Heart left ventricle (tissue), 16 donors: ENCODE measurements around the gene FAM83C. TPM values are rescaled to one million over a fixed set of nuclear protein-coding genes. Genes with fewer than 3 reads are reported as not detected.

Experiments used
- ATAC-seq, 4 donors: fragments of 200-7000 bp; cut with Tn5 transposase; one replicate each; pipeline ENCODE4 v1.9.1; 2020 to 2022; ENCODE audit warnings: moderate library complexity in 4 of 4, mild to moderate bottlenecking in 3 of 4, moderate number of reproducible peaks in 1 of 4
- DNase-seq, 5 donors: peaks; one replicate each; pipeline ENCODE4 v3.0.0-alpha.2; 2020
- H3K27ac ChIP-seq, 12 donors: fragments of 200-600 bp; sonication (generic) in 4 of 12; one replicate each; pipeline versions ENCODE4 v1.5.0 to v1.8.0; 2016 to 2022; ENCODE audit warnings: mild to moderate bottlenecking in 2 of 12
- H3K27me3 ChIP-seq, 9 donors: fragments of 200-600 bp; sonication (generic) in 2 of 9; one replicate each; pipeline versions ENCODE4 v1.5.1 to v1.8.0; 2016 to 2022; ENCODE audit warnings: mild to moderate bottlenecking in 3 of 9
- H3K36me3 ChIP-seq, 9 donors: fragments of 200-600 bp; sonication (generic) in 2 of 9; one replicate each; pipeline versions ENCODE4 v1.5.0 to v1.8.0; 2018 to 2022; ENCODE audit warnings: mild to moderate bottlenecking in 2 of 9
- H3K4me1 ChIP-seq, 12 donors: fragments of 200-600 bp; sonication (generic) in 4 of 12; one replicate each; pipeline versions ENCODE4 v1.5.0 to v1.8.0; 2016 to 2022; ENCODE audit warnings: mild to moderate bottlenecking in 3 of 12
- H3K4me3 ChIP-seq, 12 donors: fragments of 200-600 bp; sonication (generic) in 4 of 12; one replicate each; pipeline versions ENCODE4 v1.5.0 to v1.8.0; 2017 to 2022; ENCODE audit warnings: mild to moderate bottlenecking in 9 of 12, moderate library complexity in 4 of 12
- H3K9me3 ChIP-seq, 12 donors: fragments of 200-600 bp; sonication (generic) in 4 of 12; one replicate each; pipeline versions ENCODE4 v1.5.0 to v1.8.0; 2016 to 2022; ENCODE audit warnings: mild to moderate bottlenecking in 1 of 12
- CTCF ChIP-seq, 12 donors: fragments of 200-600 bp; sonication (generic) in 4 of 12; IDR thresholded peaks; one replicate each; pipeline versions ENCODE4 v1.5.0 to v1.8.0; 2018 to 2022; ENCODE audit warnings: antibody characterized with exemption in 12 of 12, mild to moderate bottlenecking in 5 of 12
- POLR2A ChIP-seq, 2 donors: fragments of 450-650 bp; IDR thresholded peaks; one replicate each; pipeline ENCODE4 v1.6.1; 2017; ENCODE audit warnings: antibody characterized with exemption in 2 of 2, mild to moderate bottlenecking in 2 of 2, moderate library complexity in 2 of 2
- WGBS, 4 donors: extraction: QIAGEN DNeasy Blood & Tissue Kit in 2 of 4; methylation state at CpG; one replicate each; pipeline versions ENCODE4 v1.1.5 to v1.1.7; 2013 to 2018; 5-methylcytosine and 5-hydroxymethylcytosine counted together
- intact Hi-C, 10 donors: fragments of 100-400 bp; cut with DNase I; formaldehyde crosslinking; loops; one replicate each; pipeline versions ENCODE4 v1.11.1 to v1.14.2; 2022
- polyA plus RNA-seq, 2 donors: library from polyadenylated mRNA; stranded (reverse); fragments of 200-250 nt; gene quantifications; one replicate each; pipeline ENCODE4 v1.2.3, GENCODE V29; 2013
- total RNA-seq, 9 donors: library from RNA; depleted of rRNA in 2 of 9; stranded (reverse); fragments of >200 nt in 2 of 9; fragmentation: NEBNext Ultra II Directional in 3 of 9; extraction: Animal tissue kit (Norgen Biotek cat#: 25700) in 3 of 9; gene quantifications; one replicate each; pipeline versions ENCODE4 v1.1.0 to v1.2.4, GENCODE V29; 2016 to 2023
- donor health status: ischemic (EF 13 %, LVEDD 7.1; RV severe dilation, severe dysfunction).
- donor health status: healthy with polysubstance abuse.
- donor health status: DM: no; HTN: yes; CAD: no.
- donor health status: DM: no; HTN: no; CAD: no.
- donor health status: ischemic (EF 25% LVEDD 6.9; RV normal size, moderate dysfunction).
- donor health status: ischemic (EF 25% LVEDD 5.7; RV mildly dilated, moderate dysfunction).
- donor health status: healthy.
- donor health status: DM: yes; HTN: yes; CAD: no.
- donor health status: ischemic (EF 35%, LVEDD 5.7; RV mildly dilated, moderate dysfunction).
- donor health status: nonischemic (EF 11% LVEDD 7.7; RV severe dilation, severe dysfunction).
- donor health status: DM: yes; HTN: yes; CAD: no.
- donor health status: PGD.
- donor health status: ischemic (EF 29% LVEDD 5.4; RV normal size, mild dysfunction).
- donor health status: nonischemic (EF 23%, LVEDD 6.1; RV moderate dilation, normal function).

The FAM83C gene
- total and polyA plus RNA-seq, 11 donors, result not detected

- 82 to 85% (median 85%) methylated on average over 17 to 19 of the region's 19 CpGs for WGBS, 4 donors
- intact Hi-C loops, result no loop called here
- H3K9me3 ChIP-seq, result no peaks in the 10 kb centered on the region
- peaks cover 2 to 16% (median 8%) of the 10 kb centered on the region in 12 donors for H3K4me1 ChIP-seq
- peaks cover 0 to 10% (median 0%) of the 10 kb centered on the region in 9 donors for H3K27me3 ChIP-seq
- no peaks in the 10 kb centered on the region for H3K36me3 ChIP-seq
- H3K4me3 ChIP-seq, result no peak overlapping the region
- no peak overlapping the region for H3K27ac ChIP-seq
- DNase-seq (peak in 1 of 5 donors; percentile 58), ATAC-seq (no peak)
- TF ChIP-seq CTCF (IDR thresholded peaks at IDR 0.05), result no peak
- TF ChIP-seq POLR2A (IDR thresholded peaks at IDR 0.05), result no peak
Measured at GRCh38 chr20:35288325-35289060, 3.7 kb downstream of the FAM83C start.

- intact Hi-C loops, result no loop called here
- H3K27ac ChIP-seq, result no peak overlapping the region
- H3K27me3 ChIP-seq, result peaks cover 0 to 5% (median 0%) of the 10 kb centered on the region in 9 donors
- ATAC-seq, result no peak
- no peak overlapping the region for H3K4me3 ChIP-seq
- peak in 1 of 5 donors; percentile 44 for DNase-seq
- peaks cover 0 to 8% (median 0%) of the 10 kb centered on the region in 9 donors for H3K36me3 ChIP-seq
- 85 to 92% (median 87%) methylated on average over 25 to 28 of the region's 28 CpGs for WGBS, 4 donors
- no peaks in the 10 kb centered on the region for H3K9me3 ChIP-seq
- no peak for TF ChIP-seq POLR2A (IDR thresholded peaks at IDR 0.05)
- no peak for TF ChIP-seq CTCF (IDR thresholded peaks at IDR 0.05)
- peaks cover 5 to 22% (median 13%) of the 10 kb centered on the region in 12 donors for H3K4me1 ChIP-seq
Measured at GRCh38 chr20:35287509-35288324, 4.5 kb downstream of the FAM83C start.

GRCh38 chr20:35286899-35287508, 5.2 kb downstream of the FAM83C start:
- no peak for TF ChIP-seq CTCF (IDR thresholded peaks at IDR 0.05)
- no peak for TF ChIP-seq POLR2A (IDR thresholded peaks at IDR 0.05)
- Histone ChIP-seq H3K4me3 (no peak overlapping the region), H3K9me3 (no peaks in the 10 kb centered on the region), H3K4me1 (peaks cover 5 to 24% (median 13%) of the 10 kb centered on the region in 12 donors), H3K27ac (no peak overlapping the region), H3K27me3 (peaks cover 0 to under 1% (median 0%) of the 10 kb centered on the region in 9 donors), H3K36me3 (peaks cover 0 to 13% (median 3%) of the 10 kb centered on the region in 9 donors)
- ATAC-seq (no peak), DNase-seq (peak in 1 of 5 donors; percentile 53)
- 87 to 90% (median 89%) methylated on average over 13 to 17 of the region's 17 CpGs for WGBS, 4 donors
- intact Hi-C loops, result no loop called here
